ENCODE measurements around the gene PXDN.
"Not testable (repeated sequence)": the region's sequence is repeated elsewhere in the genome, so short reads cannot be mapped to it uniquely, and the experiment has no call there.

PXDN gene

DNA sequence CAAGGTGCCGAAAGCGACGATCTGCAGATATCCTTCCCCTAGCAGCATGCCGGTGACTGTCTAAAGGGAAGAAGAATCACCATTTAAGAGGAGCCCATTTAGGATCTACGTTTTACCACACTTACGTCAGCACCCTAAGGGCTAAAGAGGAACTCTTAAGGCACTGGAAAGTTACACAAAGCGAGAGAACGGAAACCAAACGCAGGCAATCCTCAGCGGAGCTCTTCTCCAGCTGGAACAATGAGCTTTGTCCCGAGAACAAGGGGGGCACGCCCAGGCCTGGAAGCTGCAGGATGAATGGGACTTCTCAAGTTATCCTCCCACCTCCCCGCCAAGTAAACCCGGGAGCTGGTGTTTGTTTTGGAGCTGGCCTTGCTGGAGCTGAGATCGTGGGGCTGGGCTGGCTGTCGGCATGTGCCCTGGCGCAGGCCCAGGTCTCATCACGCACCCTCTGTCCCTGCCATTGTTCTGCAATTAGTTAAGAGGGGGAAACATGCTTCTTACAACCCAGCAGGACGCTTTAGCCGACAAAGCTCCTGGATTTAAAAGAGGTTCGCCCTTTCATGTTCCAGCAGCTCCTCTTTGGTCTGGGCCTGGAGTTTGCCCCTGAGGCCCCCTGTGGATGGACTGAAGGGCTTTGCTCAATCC is 36.4 kb downstream of the PXDN start:
- H3K4me3 ChIP-seq (ENCODE audit: extremely low read depth, insufficient read depth, low read length, poor library complexity, severe bottlenecking): no peak overlapping the region
- H3K27ac ChIP-seq (ENCODE audit: low read depth, low read length, severe bottlenecking): peak overlapping the region; percentile 73
- peaks cover 6% of the 10 kb centered on the region for H3K36me3 ChIP-seq (ENCODE audit: control insufficient read depth, insufficient read depth, low read length)
- H3K9me3 ChIP-seq (ENCODE audit: control insufficient read depth, low read length): no peaks in the 10 kb centered on the region
- H3K4me1 ChIP-seq (ENCODE audit: control insufficient read depth, insufficient read depth, low read length, poor library complexity, severe bottlenecking): peaks cover 32% of the 10 kb centered on the region
- WGBS, 2 experiments (ENCODE audit: insufficient coverage in 2 of 2): 14 to 18% methylated on average over 18 to 20 of the region's 21 CpGs

DNA sequence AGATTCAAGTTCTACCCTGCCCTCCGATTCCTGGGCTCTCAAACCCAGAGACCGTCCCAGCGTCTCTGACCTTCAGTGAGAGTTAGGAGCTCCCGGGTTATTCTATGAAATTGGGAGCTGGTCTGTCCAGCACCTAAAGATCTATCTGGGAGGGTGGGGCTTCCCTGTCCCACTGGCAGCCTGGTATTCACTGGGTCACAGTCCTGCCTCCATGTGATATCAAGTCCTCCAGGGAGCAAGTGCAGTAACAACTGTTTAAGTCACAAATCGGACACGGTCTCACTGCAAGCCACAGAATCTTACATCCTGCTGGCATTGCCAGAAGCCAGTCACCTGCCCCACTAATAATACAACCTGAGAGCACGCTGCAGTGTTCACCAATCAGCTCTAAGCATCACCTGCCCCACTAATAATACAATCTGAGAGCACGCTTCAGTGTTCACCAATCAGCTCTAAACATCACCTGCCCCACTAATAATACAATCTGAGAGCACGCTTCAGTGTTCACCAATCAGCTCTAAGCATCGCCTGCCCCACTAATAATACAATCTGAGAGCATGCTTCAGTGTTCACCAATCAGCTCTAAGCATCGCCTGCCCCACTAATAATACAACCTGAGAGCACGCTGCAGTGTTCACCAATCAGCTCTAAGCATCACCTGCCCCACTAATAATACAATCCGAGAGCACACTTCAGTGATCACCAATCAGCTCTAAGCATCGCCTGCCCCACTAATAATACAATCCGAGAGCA is 38.0 kb downstream of the PXDN start:
- not testable (repeated sequence) for H3K4me3 ChIP-seq (ENCODE audit: extremely low read depth, insufficient read depth, low read length, poor library complexity, severe bottlenecking); H3K36me3 ChIP-seq (ENCODE audit: control insufficient read depth, insufficient read depth, low read length); H3K9me3 ChIP-seq (ENCODE audit: control insufficient read depth, low read length); H3K27ac ChIP-seq (ENCODE audit: low read depth, low read length, severe bottlenecking)
- H3K4me1 ChIP-seq (ENCODE audit: control insufficient read depth, insufficient read depth, low read length, poor library complexity, severe bottlenecking): peaks cover 38% of the 10 kb centered on the region
- WGBS, 2 experiments (ENCODE audit: insufficient coverage in 2 of 2): 93 to 97% methylated on average over 7 to 9 of the region's 15 CpGs

DNA sequence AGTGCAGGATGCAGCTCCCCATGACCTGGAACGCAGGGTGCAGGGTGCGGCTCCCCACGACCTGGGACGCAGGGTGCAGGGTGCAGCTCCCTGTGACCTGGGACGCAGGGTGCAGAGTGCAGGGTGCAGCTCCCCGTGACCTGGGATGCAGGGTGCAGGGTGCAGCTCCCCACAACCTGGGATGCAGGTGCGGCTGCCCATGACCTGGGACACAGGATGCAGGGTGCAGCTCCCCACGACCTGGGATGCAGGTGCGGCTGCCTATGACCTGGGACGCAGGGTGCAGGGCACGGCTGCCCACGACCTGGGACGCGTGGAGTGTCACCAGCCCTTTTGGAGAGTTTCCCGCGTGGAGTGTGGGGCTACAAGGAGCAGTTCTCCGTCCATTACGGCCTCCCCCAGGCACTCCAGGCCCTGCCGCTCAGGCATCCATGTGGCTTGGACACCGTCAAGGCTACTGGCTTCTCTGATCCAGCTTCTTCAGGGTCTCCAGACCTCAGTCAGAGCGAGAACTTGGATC is 38.7 kb downstream of the PXDN start:
- no peak overlapping the region for H3K27ac ChIP-seq (ENCODE audit: low read depth, low read length, severe bottlenecking)
- peaks cover 10% of the 10 kb centered on the region for H3K36me3 ChIP-seq (ENCODE audit: control insufficient read depth, insufficient read depth, low read length)
- H3K4me1 ChIP-seq (ENCODE audit: control insufficient read depth, insufficient read depth, low read length, poor library complexity, severe bottlenecking): peaks cover 38% of the 10 kb centered on the region
- WGBS, 2 experiments (ENCODE audit: insufficient coverage in 2 of 2): 94 to 96% methylated on average over 20 to 21 of the region's 21 CpGs
- no peak overlapping the region for H3K4me3 ChIP-seq (ENCODE audit: extremely low read depth, insufficient read depth, low read length, poor library complexity, severe bottlenecking)
- H3K9me3 ChIP-seq (ENCODE audit: control insufficient read depth, low read length): no peaks in the 10 kb centered on the region

DNA sequence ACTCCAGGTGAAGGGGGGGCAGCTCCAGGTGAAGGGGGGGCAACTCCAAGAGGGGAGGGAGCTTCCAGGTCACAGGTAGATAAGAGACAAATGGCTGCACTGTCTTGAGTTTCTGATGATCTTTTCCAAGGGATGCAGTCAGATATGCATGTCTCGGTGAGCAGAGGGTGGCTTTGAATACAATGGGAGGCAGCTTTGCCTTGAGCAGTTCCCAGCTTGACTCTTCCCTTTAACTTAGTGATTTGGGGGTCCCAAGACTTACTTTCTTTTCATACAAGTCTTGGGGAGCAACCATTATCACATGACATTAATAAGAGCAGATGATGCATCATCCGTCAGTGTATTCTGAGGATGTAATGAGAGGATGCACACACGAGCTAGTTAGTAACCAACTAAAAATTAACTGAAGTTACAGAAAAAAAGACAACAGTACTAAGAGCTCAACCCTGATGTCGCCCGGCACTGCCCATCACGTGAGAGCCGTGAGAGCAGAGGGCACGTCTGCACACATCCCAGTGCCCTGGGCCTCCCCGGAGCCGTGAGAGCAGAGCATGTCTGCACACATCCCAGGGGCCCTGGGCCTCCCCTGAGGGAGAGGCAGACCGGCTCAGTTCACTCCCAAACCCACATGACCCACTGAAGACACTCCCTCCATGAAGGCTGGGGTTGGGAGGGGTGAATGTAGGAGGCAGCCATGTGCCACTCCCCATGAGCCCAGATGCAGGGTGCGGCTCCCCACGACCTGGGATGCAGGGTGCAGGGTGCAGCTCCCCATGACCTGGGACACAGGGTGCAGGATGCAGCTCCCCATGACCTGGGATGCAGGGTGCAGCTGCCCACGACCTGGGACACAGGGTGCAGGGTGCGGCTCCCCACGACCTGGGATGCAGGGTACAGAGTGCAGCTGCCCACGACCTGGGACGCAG is 39.4 kb downstream of the PXDN start:
- Histone ChIP-seq H3K4me1 (ENCODE audit: control insufficient read depth, insufficient read depth, low read length, poor library complexity, severe bottlenecking) (peaks cover 36% of the 10 kb centered on the region), H3K4me3 (ENCODE audit: extremely low read depth, insufficient read depth, low read length, poor library complexity, severe bottlenecking) (no peak overlapping the region), H3K27ac (ENCODE audit: low read depth, low read length, severe bottlenecking) (no peak overlapping the region), H3K9me3 (ENCODE audit: control insufficient read depth, low read length) (no peaks in the 10 kb centered on the region), H3K36me3 (ENCODE audit: control insufficient read depth, insufficient read depth, low read length) (peaks cover 13% of the 10 kb centered on the region)
- 89 to 92% methylated on average over 10 to 14 of the region's 18 CpGs for WGBS, 2 experiments (ENCODE audit: insufficient coverage in 2 of 2)

DNA sequence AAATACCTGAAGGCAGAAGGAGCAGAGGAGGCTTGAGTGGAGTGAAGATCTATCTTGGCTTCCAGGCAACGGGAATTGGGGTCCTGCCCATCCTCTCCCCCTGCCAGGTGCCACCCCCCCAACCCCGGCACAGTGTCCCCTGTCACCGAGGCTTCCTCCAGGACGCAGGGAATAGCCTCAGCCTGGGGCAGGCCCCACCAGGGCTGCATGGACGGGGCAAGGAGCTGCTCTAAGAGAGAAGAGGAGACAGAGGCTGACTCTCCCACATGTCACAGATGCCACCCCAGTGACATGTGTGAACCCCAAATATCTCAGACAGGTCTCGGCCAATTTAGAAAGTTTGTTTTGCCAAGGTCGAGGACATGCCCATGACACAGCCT is 42.1 kb downstream of the PXDN start:
- Histone ChIP-seq H3K27ac (ENCODE audit: low read depth, low read length, severe bottlenecking) (no peak overlapping the region), H3K4me3 (ENCODE audit: extremely low read depth, insufficient read depth, low read length, poor library complexity, severe bottlenecking) (no peak overlapping the region), H3K4me1 (ENCODE audit: control insufficient read depth, insufficient read depth, low read length, poor library complexity, severe bottlenecking) (peaks cover 13% of the 10 kb centered on the region), H3K36me3 (ENCODE audit: control insufficient read depth, insufficient read depth, low read length) (peaks cover 12% of the 10 kb centered on the region), H3K9me3 (ENCODE audit: control insufficient read depth, low read length) (no peaks in the 10 kb centered on the region)
- 95 to 97% methylated on average over 3 to 6 of the region's 7 CpGs for WGBS, 2 experiments (ENCODE audit: insufficient coverage in 2 of 2)

DNA sequence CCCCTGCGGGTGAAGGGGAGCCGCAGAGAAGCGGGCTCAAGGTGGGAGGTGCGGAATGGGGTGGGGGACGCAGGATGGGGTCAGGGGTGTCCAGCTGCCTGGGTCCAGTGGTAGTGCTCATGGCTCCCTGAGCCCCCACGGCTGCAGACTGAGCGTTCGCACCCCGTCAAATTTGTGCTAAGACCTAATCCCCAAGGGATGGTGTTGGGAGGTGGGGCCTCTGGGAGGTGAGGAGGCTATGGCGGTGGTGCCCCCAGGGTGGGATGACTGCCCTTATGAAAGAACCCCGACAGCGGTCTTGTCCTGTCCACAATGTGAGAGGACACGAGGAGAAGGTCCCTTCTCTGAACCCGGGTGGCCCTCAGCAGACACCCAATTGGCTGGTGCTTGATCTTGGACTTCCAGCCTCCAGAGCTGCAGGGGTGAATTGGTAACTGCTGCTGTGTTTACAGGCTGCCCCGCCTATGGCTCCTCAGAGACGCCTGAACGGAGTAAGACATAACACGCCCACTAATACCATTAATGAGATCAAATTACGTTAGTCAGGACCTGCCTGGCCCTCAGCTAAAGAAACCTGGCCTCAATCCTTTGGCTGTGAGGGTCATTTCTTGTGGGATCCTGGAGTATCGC is 42.6 kb downstream of the PXDN start:
- H3K9me3 ChIP-seq (ENCODE audit: control insufficient read depth, low read length): no peaks in the 10 kb centered on the region
- WGBS, 2 experiments (ENCODE audit: insufficient coverage in 2 of 2): 93 to 94% methylated on average over 14 to 16 of the region's 20 CpGs

DNA sequence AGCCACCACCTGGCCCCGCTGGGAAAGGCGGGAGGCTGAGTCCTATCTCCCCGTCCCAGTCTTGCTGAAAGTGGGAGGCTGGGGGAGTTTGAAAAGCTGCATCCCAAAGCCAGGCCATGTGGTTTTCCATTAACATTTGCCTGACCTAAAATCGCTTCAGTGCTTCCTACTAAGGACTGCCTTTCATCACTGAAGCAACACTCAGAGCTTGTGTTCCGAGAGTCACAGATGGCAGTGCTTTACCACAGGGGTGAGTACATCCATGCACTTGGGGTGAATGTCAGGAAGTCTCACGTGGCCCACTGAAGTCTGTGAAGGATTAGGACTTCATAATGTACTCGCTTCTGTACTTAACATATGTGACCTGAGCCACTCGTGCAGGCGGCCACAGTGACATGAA is 43.3 kb downstream of the PXDN start:
- Histone ChIP-seq H3K36me3 (ENCODE audit: control insufficient read depth, insufficient read depth, low read length) (peaks cover 12% of the 10 kb centered on the region), H3K4me1 (ENCODE audit: control insufficient read depth, insufficient read depth, low read length, poor library complexity, severe bottlenecking) (peaks cover 13% of the 10 kb centered on the region), H3K9me3 (ENCODE audit: control insufficient read depth, low read length) (no peaks in the 10 kb centered on the region), H3K4me3 (ENCODE audit: extremely low read depth, insufficient read depth, low read length, poor library complexity, severe bottlenecking) (no peak overlapping the region), H3K27ac (ENCODE audit: low read depth, low read length, severe bottlenecking) (no peak overlapping the region)
- 92 to 93% methylated on average over 9 of the region's 9 CpGs for WGBS, 2 experiments (ENCODE audit: insufficient coverage in 2 of 2)

More for the DNA sequence above, 42.6 kb downstream of the PXDN start:
- Histone ChIP-seq H3K4me1 (ENCODE audit: control insufficient read depth, insufficient read depth, low read length, poor library complexity, severe bottlenecking) (peaks cover 13% of the 10 kb centered on the region), H3K4me3 (ENCODE audit: extremely low read depth, insufficient read depth, low read length, poor library complexity, severe bottlenecking) (no peak overlapping the region), H3K36me3 (ENCODE audit: control insufficient read depth, insufficient read depth, low read length) (peaks cover 12% of the 10 kb centered on the region), H3K27ac (ENCODE audit: low read depth, low read length, severe bottlenecking) (no peak overlapping the region)

DNA sequence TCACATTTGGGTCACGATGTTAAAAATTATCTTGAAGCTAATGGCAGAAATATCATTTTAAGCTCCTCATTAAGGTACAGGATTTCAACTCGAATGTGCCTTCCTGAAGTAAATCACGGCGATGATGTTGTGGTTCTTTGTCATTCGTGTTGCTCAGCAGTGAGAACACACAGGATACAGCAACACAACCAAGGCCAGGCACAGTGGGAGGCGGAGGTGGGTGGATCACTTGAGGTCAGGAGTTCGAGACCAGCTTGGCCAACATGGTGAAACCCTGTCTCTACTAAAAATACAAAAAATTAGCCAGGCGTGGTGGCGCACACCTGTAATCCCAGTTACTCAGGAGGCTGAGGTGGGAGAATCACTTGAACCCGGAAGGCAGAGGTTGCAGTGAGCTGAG is 43.9 kb downstream of the PXDN start:
- H3K4me1 ChIP-seq (ENCODE audit: control insufficient read depth, insufficient read depth, low read length, poor library complexity, severe bottlenecking); H3K4me3 ChIP-seq (ENCODE audit: extremely low read depth, insufficient read depth, low read length, poor library complexity, severe bottlenecking); H3K9me3 ChIP-seq (ENCODE audit: control insufficient read depth, low read length); H3K27ac ChIP-seq (ENCODE audit: low read depth, low read length, severe bottlenecking): not testable (repeated sequence)
- WGBS, 2 experiments (ENCODE audit: insufficient coverage in 2 of 2): 89 to 93% methylated on average over 5 to 10 of the region's 10 CpGs
- H3K36me3 ChIP-seq (ENCODE audit: control insufficient read depth, insufficient read depth, low read length): peaks cover 12% of the 10 kb centered on the region

DNA sequence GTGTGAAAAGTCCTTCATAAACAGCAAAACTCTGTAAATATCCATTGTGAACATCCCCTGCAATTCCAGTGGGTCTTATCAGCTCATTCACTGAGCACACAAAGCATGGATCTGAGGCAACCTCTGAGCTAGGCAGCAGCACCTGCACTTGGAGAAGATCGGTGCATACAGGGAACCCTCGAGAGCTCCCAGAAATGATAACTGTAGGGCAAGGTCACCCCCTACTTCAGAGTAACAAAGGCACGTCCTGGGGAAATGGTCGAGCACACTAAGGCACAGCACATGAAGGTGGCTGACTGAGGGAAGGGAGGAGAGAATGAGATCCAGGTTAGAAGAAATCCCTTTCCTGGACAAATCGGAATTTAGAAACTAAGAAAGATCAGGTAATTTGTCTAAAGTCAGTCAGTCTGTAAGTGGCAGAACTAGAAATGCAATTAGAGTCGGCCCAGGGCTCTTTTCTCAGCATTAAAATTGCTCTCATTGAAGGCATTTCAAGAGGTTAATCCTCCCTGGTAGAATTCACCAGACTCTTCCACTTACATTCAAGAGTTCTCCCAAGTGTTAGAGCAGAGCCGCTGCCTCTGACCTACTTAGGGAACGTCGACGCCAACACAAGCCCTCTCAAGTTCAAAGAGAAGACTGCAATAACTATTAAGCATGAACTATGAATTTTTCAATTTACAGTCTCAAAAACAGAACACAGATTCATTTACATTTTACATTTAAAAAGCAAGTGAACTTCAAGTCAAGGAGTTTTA is 45.9 kb downstream of the PXDN start:
- H3K36me3 ChIP-seq (ENCODE audit: control insufficient read depth, insufficient read depth, low read length): peaks cover 19% of the 10 kb centered on the region
- peaks cover 12% of the 10 kb centered on the region for H3K4me1 ChIP-seq (ENCODE audit: control insufficient read depth, insufficient read depth, low read length, poor library complexity, severe bottlenecking)
- no peak overlapping the region for H3K27ac ChIP-seq (ENCODE audit: low read depth, low read length, severe bottlenecking)
- H3K4me3 ChIP-seq (ENCODE audit: extremely low read depth, insufficient read depth, low read length, poor library complexity, severe bottlenecking): no peak overlapping the region
- WGBS, 2 experiments (ENCODE audit: insufficient coverage in 2 of 2): 73 to 84% methylated on average over 9 to 10 of the region's 10 CpGs
- no peaks in the 10 kb centered on the region for H3K9me3 ChIP-seq (ENCODE audit: control insufficient read depth, low read length)
